GM21447 (cell line): ENCODE data around the gene MDN1.

Experiments used
- ATAC-seq: cut with Tn5 transposase; IDR thresholded peaks from one replicate; pipeline ENCODE4 v1.9.1; 2021; ENCODE audit not compliant: unreplicated experiment

Gene MDN1

GRCh38 chr6:89703292-89703691 is 116.3 kb downstream of the MDN1 start:
- ATAC-seq, result no peak

GRCh38 chr6:89702349-89702748 is 117.2 kb downstream of the MDN1 start:
- no peak for ATAC-seq

- no peak for ATAC-seq
Observed at GRCh38 chr6:89695667-89696066, 123.9 kb downstream of the MDN1 start.

- ATAC-seq, result no peak
Observed at GRCh38 chr6:89694428-89694827, 125.2 kb downstream of the MDN1 start.

GRCh38 chr6:89693207-89693606 is 126.4 kb downstream of the MDN1 start:
- ATAC-seq, result no peak

- ATAC-seq, result no peak
Observed at GRCh38 chr6:89692256-89692655, 127.3 kb downstream of the MDN1 start.

GRCh38 chr6:89690944-89691324 is 128.7 kb downstream of the MDN1 start:
- no peak for ATAC-seq

GRCh38 chr6:89689732-89690131 is 129.9 kb downstream of the MDN1 start:
- no peak for ATAC-seq

- no peak for ATAC-seq
Observed at GRCh38 chr6:89688328-89688727, 131.3 kb downstream of the MDN1 start.

- ATAC-seq, result no peak
Observed at GRCh38 chr6:89685311-89685710, 134.3 kb downstream of the MDN1 start.

GRCh38 chr6:89682991-89683390 is 136.6 kb downstream of the MDN1 start:
- no peak for ATAC-seq

- ATAC-seq, result no peak
Observed at GRCh38 chr6:89681983-89682564, 137.5 kb downstream of the MDN1 start.

GRCh38 chr6:89680551-89680950 is 139.0 kb downstream of the MDN1 start:
- ATAC-seq, result no peak

GRCh38 chr6:89680150-89680549 is 139.4 kb downstream of the MDN1 start:
- no peak for ATAC-seq

GRCh38 chr6:89679215-89680120 is 140.1 kb downstream of the MDN1 start:
- ATAC-seq, result no peak

- no peak for ATAC-seq
Observed at GRCh38 chr6:89678531-89678930, 141.1 kb downstream of the MDN1 start.

GRCh38 chr6:89675949-89676748 is 143.4 kb downstream of the MDN1 start:
- no peak for ATAC-seq

GRCh38 chr6:89670935-89671565 is 148.5 kb downstream of the MDN1 start:
- no peak for ATAC-seq

GRCh38 chr6:89669002-89669401 is 150.6 kb downstream of the MDN1 start:
- no peak for ATAC-seq

- ATAC-seq, result no peak
Observed at GRCh38 chr6:89667872-89668556, 151.6 kb downstream of the MDN1 start.
